Right ventricle myocardium inferior (tissue), 1 donor: ENCODE results near the gene RFX3. TPM values are rescaled to one million over a fixed set of nuclear protein-coding genes. Genes with fewer than 3 reads are reported as not detected.
"Not testable (repeated sequence)": the region's sequence is repeated elsewhere in the genome, so short reads cannot be mapped to it uniquely, and the experiment has no call there.

Source experiments
- ATAC-seq: fragments of 200-7000 bp; cut with Tn5 transposase; one replicate; pipeline ENCODE4 v1.9.1; 2020; ENCODE audit warnings: mild to moderate bottlenecking, moderate library complexity
- DNase-seq: peaks from one replicate; pipeline ENCODE4 v3.0.0; 2021; ENCODE audit errors: missing footprints
- intact Hi-C: fragments of 100-400 bp; cut with DNase I; formaldehyde crosslinking; loops from one replicate; pipeline ENCODE4 v1.11.0; 2022
- total RNA-seq: library from RNA; stranded (reverse); fragmentation: NEBNext Ultra II Directional; extraction: Animal tissue kit (Norgen Biotek cat#: 25700); gene quantifications from one replicate; pipeline ENCODE4 v1.2.1, GENCODE V29; 2021
- donor health status: DM: no; HTN: yes; CAD: no; lungs with severe emphysema.

Gene RFX3
- total RNA-seq, 1 donor from 2014 or later: 3.7 TPM

GRCh38 chr9:3330792-3331420 lies 194.9 kb downstream of the RFX3 start:
- no peak for ATAC-seq
- intact Hi-C loops: no loop called here
- no peak for DNase-seq

GRCh38 chr9:3329361-3329760 lies 196.4 kb downstream of the RFX3 start:
- intact Hi-C loops: no loop called here
- ATAC-seq (no peak), DNase-seq (no peak)

DNA sequence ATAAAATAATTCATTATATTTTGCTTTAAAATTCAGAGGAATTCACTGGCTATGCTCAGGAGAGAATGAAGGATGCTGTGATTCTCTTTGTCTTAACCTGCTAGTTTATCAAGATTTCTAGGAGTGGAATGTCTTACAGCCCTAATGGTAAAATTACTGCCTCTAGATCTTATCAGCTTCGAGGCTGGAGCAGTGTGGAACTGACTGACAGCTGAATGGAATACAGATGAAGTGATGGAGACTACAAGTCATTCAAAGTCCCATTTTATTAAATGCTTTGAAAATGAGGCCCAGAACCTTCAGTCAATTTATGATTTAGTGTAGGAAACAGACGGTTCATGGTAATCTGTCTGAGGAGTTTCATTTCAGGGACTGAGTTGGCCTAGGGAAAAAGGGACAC lies 202.1 kb downstream of the RFX3 start:
- intact Hi-C loops: no loop called here
- no peak for DNase-seq
- ATAC-seq: no peak

DNA sequence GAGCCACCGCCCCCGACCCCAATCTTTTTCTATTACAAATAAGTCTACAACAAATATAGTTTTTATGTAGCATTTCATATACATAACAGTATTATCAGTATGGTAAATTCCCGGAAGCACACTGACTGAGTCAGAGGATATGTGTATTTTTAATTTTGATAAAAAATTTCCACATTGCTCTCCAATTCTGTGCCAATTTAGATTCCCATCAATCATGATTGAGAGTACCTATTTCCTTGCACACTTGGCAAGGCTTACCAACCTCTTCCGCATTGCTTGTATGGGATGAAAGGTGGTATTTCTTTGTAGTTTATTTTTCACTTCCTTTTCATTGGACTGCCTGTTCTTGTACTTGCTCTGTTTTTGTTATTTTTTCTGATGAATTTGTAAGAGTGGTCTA lies 204.6 kb downstream of the RFX3 start:
- intact Hi-C loops: no loop called here
- no peak for DNase-seq
- ATAC-seq: no peak

GRCh38 chr9:3312595-3312994 lies 213.2 kb downstream of the RFX3 start:
- intact Hi-C loops, ATAC-seq, DNase-seq: not testable (repeated sequence)

DNA sequence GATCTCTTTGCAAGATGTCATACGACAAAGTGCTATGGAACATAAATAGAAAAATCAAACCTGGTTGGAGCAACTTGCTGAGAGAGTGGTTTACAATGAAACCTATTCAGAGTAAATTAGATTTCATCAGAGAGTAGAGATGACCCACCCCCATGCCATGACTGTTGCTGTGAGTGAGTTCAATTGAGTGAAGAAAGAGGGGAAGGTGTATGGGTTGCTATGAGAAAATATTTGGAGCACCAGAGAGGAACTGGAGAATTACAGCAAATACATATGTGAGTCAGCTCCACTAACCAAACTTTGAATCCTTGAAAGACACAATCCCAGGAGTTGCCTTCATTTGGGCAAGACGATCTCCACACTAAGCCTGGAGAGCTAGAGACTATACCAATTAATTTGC lies 217.2 kb downstream of the RFX3 start:
- intact Hi-C loops: no loop called here

GRCh38 chr9:3304388-3304787 lies 221.4 kb downstream of the RFX3 start:
- intact Hi-C loops, ATAC-seq, DNase-seq: not testable (repeated sequence)

More for the DNA sequence above, 217.2 kb downstream of the RFX3 start:
- no peak for ATAC-seq
- DNase-seq: no peak

GRCh38 chr9:3299872-3300271 lies 225.9 kb downstream of the RFX3 start:
- intact Hi-C loops: no loop called here
- DNase-seq (no peak), ATAC-seq (no peak)

DNA sequence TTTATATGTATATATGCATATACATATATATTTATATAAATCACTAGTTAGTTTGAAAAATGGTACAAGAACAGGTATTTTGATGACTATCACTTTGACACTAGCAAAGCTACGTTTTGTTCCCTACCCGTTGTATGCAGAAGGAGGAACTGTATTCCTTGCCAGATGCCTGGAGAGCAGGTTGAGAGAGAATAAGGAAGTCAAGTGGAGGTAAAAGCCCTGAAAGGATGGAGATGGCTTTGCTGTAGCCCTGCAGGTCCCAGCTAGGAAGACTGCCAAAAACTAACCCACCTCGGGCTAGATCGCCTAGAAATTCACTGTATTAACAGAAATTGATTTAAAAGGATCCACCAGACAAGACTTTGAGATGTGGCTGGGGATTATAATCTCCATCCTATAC lies 229.3 kb downstream of the RFX3 start:
- no peak for ATAC-seq
- intact Hi-C loops: no loop called here
- no peak for DNase-seq

DNA sequence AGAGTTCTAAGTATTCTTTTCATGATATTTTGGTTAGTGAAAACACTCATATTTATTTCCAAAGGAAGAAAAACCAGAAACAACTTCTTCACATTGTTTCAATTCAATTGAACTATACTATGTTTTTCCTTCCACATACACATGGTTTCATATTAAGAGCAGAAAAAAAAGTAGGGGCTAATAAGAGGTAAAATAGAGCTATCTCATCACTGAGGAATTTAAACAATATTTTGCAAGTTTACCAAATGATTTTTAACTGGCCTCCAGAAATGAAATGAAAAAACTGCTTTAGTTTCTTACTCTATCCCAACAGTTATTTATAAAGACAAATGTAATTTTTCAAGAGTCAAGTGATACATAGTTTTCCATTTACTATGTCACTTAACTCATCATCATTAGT lies 233.5 kb downstream of the RFX3 start:
- ATAC-seq: no peak
- no peak for DNase-seq
- intact Hi-C loops: no loop called here

GRCh38 chr9:3290231-3290840 lies 235.5 kb downstream of the RFX3 start:
- ATAC-seq (no peak), DNase-seq (no peak)
- intact Hi-C loops: no loop called here

GRCh38 chr9:3288686-3289085 lies 237.1 kb downstream of the RFX3 start:
- no peak for DNase-seq
- ATAC-seq: no peak

GRCh38 chr9:3285365-3286161 lies 240.2 kb downstream of the RFX3 start:
- DNase-seq (no peak), ATAC-seq (no peak)
- intact Hi-C loops: no loop called here

More at GRCh38 chr9:3288686-3289085, 237.1 kb downstream of the RFX3 start:
- intact Hi-C loops: no loop called here

GRCh38 chr9:3282365-3282764 lies 243.4 kb downstream of the RFX3 start:
- ATAC-seq: no peak
- intact Hi-C loops: no loop called here

DNA sequence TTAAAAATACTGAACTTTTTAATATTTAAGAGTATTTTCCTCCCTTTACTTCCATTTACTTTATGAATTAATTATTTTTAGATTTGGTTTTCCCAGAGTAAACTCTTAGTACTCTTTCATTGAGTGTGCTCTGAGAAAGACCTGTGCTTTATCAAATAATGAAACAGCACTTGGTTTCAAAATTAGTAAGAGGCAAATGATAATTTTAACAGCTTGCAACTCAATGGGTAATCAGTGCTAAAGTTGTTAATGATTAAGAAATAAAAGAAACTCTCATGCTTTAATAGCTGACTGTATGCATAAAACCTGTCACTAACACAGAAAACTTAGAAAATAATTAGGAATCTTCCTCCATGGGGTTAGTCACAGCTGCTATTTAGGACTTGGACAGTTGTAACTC lies 244.4 kb downstream of the RFX3 start:
- ATAC-seq (no peak), DNase-seq (no peak)
- intact Hi-C loops: no loop called here

More at GRCh38 chr9:3282365-3282764, 243.4 kb downstream of the RFX3 start:
- no peak for DNase-seq

DNA sequence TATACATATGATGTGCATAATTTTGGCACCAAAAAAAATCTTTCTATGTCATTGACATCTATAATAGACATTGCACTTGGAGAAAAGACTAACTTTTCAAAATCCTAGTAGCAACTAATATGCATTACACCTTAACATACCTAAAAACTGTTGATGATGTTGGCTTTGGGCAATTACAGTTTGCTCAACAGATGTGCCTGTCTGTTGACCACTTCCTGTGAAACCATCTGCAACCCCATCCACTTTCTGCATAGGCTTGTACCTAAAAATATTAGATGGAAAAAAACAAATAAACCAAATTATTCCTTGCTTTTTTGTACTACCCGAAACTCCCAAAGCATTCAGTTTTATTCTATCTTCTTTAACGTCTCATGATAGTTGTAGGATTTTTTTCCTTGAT lies 248.6 kb downstream of the RFX3 start:
- DNase-seq (no peak), ATAC-seq (no peak)
- intact Hi-C loops: no loop called here

GRCh38 chr9:3271581-3271980 lies 254.2 kb downstream of the RFX3 start:
- intact Hi-C loops: no loop called here
- ATAC-seq: no peak
- DNase-seq: no peak

DNA sequence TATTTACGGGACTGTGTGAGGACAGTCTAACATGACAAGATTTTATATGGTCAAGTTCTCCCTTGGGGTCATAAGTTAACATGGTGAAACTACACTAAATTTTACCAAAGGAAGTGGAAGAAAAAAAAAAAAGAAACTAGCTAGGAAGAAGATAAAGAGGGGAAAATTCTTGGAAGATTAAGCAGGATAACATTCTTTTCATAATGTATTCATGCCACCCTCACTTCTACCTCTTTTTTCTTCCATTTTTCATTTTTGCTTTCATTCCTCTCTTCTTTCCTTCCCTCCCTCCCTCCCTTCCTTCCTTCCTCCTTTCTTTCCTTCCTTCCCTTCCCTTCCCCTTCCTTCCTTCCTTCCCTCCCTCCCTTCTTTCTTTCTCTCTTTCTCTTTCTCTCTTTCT lies 254.6 kb downstream of the RFX3 start:
- ATAC-seq: no peak
- intact Hi-C loops: no loop called here
- no peak for DNase-seq

GRCh38 chr9:3268223-3268622 lies 257.6 kb downstream of the RFX3 start:
- ATAC-seq (no peak), DNase-seq (no peak)
- intact Hi-C loops: no loop called here

DNA sequence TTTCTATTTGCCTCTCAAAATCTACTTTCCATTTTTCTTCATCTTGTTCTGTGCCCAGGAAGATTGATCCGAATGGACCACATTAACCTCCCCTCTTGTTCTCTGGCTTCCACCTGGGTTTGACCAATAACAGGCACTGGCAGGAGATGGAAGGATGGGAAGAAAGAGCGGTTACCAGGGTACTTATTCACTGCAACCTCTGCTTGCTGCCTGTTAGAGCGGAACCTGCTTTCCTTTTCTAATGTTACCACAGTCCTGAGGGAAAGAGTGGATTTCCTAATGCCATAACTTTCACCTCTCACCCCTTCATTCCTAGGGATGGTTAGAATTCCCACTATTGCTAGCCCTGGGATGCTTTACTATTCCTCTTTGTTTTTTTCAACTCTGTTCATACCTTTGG lies 262.1 kb downstream of the RFX3 start:
- DNase-seq (no peak), ATAC-seq (no peak)
- intact Hi-C loops: no loop called here
